Testis (tissue), 2 donors: Measurements from ENCODE around the gene FRG1.
"Not testable (repeated sequence)": the region's sequence is repeated elsewhere in the genome, so short reads cannot be mapped to it uniquely, and the experiment has no call there.

Experiments used
- POLR2A ChIP-seq: fragments of 450-650 bp; IDR thresholded peaks from one replicate; pipeline ENCODE4 v1.6.1; 2017; ENCODE audit warnings: antibody characterized with exemption, mild to moderate bottlenecking, moderate library complexity
- TF ChIP-seq, protein P1 (sequence below), 3 experiments: fragments of 450-650 bp in 2 of 3; fragments of 200-600 bp in 1 of 3; sonication (generic) in 1 of 3; IDR thresholded peaks; one replicate each; pipeline ENCODE4 v1.5.1; 2016 to 2019; ENCODE audit warnings: antibody characterized with exemption in 3 of 3, mild to moderate bottlenecking in 2 of 3, moderate library complexity in 1 of 3

DNA sequence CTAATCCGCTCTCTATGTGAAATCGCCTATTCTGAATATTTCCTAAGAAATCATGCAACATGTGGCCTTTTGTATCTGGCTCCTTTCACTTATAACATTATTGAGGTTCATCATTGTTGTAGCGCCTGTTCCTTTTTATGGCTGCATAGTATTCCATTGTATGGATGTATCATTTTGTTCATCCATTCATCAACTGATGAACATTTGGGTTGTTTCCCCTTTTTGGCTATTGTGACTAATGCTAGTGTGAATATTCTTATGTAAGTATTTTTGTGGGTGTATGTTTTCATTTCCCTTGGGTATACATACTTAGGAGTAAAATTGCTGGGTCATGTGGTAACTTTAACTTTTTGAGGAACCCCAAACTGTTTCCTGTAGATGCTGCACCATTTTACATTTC, 1.7 kb downstream of the FRG1 start:
- not testable (repeated sequence) for TF ChIP-seq POLR2A
- TF ChIP-seq, protein P1, sequence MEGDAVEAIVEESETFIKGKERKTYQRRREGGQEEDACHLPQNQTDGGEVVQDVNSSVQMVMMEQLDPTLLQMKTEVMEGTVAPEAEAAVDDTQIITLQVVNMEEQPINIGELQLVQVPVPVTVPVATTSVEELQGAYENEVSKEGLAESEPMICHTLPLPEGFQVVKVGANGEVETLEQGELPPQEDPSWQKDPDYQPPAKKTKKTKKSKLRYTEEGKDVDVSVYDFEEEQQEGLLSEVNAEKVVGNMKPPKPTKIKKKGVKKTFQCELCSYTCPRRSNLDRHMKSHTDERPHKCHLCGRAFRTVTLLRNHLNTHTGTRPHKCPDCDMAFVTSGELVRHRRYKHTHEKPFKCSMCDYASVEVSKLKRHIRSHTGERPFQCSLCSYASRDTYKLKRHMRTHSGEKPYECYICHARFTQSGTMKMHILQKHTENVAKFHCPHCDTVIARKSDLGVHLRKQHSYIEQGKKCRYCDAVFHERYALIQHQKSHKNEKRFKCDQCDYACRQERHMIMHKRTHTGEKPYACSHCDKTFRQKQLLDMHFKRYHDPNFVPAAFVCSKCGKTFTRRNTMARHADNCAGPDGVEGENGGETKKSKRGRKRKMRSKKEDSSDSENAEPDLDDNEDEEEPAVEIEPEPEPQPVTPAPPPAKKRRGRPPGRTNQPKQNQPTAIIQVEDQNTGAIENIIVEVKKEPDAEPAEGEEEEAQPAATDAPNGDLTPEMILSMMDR (IDR thresholded peaks at IDR 0.05): not testable (repeated sequence)
